Measurements from ENCODE around the gene VEZF1. TPM values are rescaled to one million over a fixed set of nuclear protein-coding genes. Genes with fewer than 3 reads are reported as not detected.
"Not testable (repeated sequence)": the region's sequence is repeated elsewhere in the genome, so short reads cannot be mapped to it uniquely, and the experiment has no call there.

VEZF1 gene
- total RNA-seq, 2 donors from 2014 or later = 50.3 to 59.3 TPM

DNA sequence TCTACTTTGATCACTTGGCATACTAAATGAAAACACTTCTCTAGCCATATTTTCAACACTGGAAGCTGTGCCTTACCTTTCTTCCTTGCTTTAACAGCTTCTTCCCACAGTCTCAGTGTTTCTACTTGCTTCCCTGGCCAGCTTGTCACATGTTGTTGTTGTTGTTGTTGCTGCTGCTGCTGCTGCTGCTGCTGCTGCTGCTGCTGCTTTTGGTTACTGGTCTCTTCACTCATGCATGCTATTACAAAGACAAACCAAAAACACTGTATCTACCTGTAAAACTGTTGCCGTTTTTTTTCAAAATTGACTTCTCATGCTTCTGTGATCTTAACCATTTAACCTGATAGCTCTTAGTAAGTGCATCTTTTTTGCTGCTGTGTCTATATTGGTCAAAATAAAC is 9.0 kb downstream of the VEZF1 start:
- H3K4me1 ChIP-seq (ENCODE audit: control insufficient read depth, insufficient read depth, low read length) = peaks cover 5% of the 10 kb centered on the region
- Mint-ChIP-seq H3K4me1 (peaks cover 45% of the 10 kb centered on the region), H3K9me3 (no peaks in the 10 kb centered on the region), H3K27ac (no peak overlapping the region), H3K4me3 (no peak overlapping the region), H3K27me3 (ENCODE audit: insufficient read depth) (no peaks in the 10 kb centered on the region), H3K36me3 (ENCODE audit: low read depth) (peaks cover 88% of the 10 kb centered on the region)
- no peaks in the 10 kb centered on the region for H3K9me3 ChIP-seq (ENCODE audit: control insufficient read depth, low read length)
- H3K9ac ChIP-seq (ENCODE audit: extremely low read depth, low read length, poor library complexity, severe bottlenecking) = no peak overlapping the region
- H3K36me3 ChIP-seq (ENCODE audit: control insufficient read depth, insufficient read depth, low read length) = peaks cover 93% of the 10 kb centered on the region
- TF ChIP-seq, protein P1, sequence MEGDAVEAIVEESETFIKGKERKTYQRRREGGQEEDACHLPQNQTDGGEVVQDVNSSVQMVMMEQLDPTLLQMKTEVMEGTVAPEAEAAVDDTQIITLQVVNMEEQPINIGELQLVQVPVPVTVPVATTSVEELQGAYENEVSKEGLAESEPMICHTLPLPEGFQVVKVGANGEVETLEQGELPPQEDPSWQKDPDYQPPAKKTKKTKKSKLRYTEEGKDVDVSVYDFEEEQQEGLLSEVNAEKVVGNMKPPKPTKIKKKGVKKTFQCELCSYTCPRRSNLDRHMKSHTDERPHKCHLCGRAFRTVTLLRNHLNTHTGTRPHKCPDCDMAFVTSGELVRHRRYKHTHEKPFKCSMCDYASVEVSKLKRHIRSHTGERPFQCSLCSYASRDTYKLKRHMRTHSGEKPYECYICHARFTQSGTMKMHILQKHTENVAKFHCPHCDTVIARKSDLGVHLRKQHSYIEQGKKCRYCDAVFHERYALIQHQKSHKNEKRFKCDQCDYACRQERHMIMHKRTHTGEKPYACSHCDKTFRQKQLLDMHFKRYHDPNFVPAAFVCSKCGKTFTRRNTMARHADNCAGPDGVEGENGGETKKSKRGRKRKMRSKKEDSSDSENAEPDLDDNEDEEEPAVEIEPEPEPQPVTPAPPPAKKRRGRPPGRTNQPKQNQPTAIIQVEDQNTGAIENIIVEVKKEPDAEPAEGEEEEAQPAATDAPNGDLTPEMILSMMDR (conservative IDR thresholded peaks at IDR 0.05) = no peak
- DNase-seq = no peak
- no peak overlapping the region for H3K27ac ChIP-seq (ENCODE audit: low read depth, low read length)
- 89 to 91% methylated on average over 1 of the region's 1 CpG for WGBS, 2 experiments (ENCODE audit: insufficient coverage in 1 of 2, insufficient read length in 1 of 2)
- no peaks in the 10 kb centered on the region for H3K27me3 ChIP-seq (ENCODE audit: control insufficient read depth, insufficient read depth, low read length, poor library complexity, severe bottlenecking)
- no peak overlapping the region for H3K4me3 ChIP-seq (ENCODE audit: low read length)

DNA sequence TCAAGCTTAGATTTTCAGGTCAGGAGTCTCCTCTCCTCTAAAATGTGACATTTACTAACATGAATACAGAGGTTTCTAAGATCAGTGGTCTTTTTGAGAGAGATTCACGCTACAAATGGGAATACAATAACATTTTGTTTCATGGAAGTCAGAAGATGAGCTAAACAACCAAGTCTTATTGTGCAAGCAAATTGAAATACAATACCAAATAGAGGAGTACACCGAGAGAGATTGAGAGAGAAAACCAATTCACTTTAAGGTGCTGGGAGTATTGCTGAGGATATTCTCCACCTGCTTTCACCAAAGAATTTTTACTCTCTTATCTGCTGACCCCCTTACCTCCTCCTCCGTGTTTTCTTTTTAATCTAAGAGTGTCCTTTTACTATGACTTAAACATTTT is 11.5 kb downstream of the VEZF1 start:
- Histone ChIP-seq H3K27ac (ENCODE audit: low read depth, low read length) (no peak overlapping the region), H3K9ac (ENCODE audit: extremely low read depth, low read length, poor library complexity, severe bottlenecking) (no peak overlapping the region), H3K36me3 (ENCODE audit: control insufficient read depth, insufficient read depth, low read length) (peaks cover 83% of the 10 kb centered on the region), H3K9me3 (ENCODE audit: control insufficient read depth, low read length) (no peaks in the 10 kb centered on the region), H3K4me1 (ENCODE audit: control insufficient read depth, insufficient read depth, low read length) (peaks cover 5% of the 10 kb centered on the region), H3K4me3 (ENCODE audit: low read length) (no peak overlapping the region), H3K27me3 (ENCODE audit: control insufficient read depth, insufficient read depth, low read length, poor library complexity, severe bottlenecking) (no peaks in the 10 kb centered on the region)
- H3K9me3 Mint-ChIP-seq = no peaks in the 10 kb centered on the region
- no peak overlapping the region for H3K27ac Mint-ChIP-seq
- H3K4me1 Mint-ChIP-seq = peaks cover 28% of the 10 kb centered on the region
- TF ChIP-seq, protein P1 (conservative IDR thresholded peaks at IDR 0.05) = no peak
- no peak overlapping the region for H3K4me3 Mint-ChIP-seq
- WGBS, 2 experiments (ENCODE audit: insufficient coverage in 1 of 2, insufficient read length in 1 of 2) = 85 to 97% methylated on average over 3 of the region's 3 CpGs
- no peak for DNase-seq
- H3K27me3 Mint-ChIP-seq (ENCODE audit: insufficient read depth) = no peaks in the 10 kb centered on the region
- peaks cover 73% of the 10 kb centered on the region for H3K36me3 Mint-ChIP-seq (ENCODE audit: low read depth)

DNA sequence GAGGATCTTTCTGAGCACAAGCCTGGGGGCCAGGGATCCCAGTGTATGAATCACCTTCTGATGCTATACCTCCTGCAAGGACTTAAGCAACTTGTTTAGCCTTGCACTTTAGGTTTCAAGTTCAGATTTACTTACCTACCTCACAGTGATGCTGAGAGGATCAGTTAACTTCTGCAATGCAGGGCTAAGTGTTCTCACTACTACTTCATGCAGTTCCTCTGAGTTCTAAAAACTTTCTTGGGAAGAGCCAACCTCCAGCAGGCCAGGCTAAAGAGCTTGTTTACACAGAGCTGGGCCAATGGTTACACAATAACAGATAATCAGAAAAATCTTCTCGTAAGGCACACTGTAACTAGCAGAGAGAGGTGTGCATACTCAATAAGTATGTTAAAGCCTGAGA is 13.0 kb downstream of the VEZF1 start:
- Histone ChIP-seq H3K27ac (ENCODE audit: low read depth, low read length) (no peak overlapping the region), H3K36me3 (ENCODE audit: control insufficient read depth, insufficient read depth, low read length) (peaks cover 68% of the 10 kb centered on the region), H3K9ac (ENCODE audit: extremely low read depth, low read length, poor library complexity, severe bottlenecking) (no peak overlapping the region), H3K4me1 (ENCODE audit: control insufficient read depth, insufficient read depth, low read length) (peaks cover 5% of the 10 kb centered on the region), H3K4me3 (ENCODE audit: low read length) (no peak overlapping the region), H3K9me3 (ENCODE audit: control insufficient read depth, low read length) (no peaks in the 10 kb centered on the region), H3K27me3 (ENCODE audit: control insufficient read depth, insufficient read depth, low read length, poor library complexity, severe bottlenecking) (no peaks in the 10 kb centered on the region)
- no peaks in the 10 kb centered on the region for H3K9me3 Mint-ChIP-seq
- H3K36me3 Mint-ChIP-seq (ENCODE audit: low read depth) = peaks cover 60% of the 10 kb centered on the region
- DNase-seq = no peak
- TF ChIP-seq, protein P1 (conservative IDR thresholded peaks at IDR 0.05) = no peak
- no peak overlapping the region for H3K27ac Mint-ChIP-seq
- WGBS, 2 experiments (ENCODE audit: insufficient coverage in 1 of 2, insufficient read length in 1 of 2) = 88 to 100% methylated on average over 1 of the region's 1 CpG
- H3K4me1 Mint-ChIP-seq = peaks cover 41% of the 10 kb centered on the region
- H3K27me3 Mint-ChIP-seq (ENCODE audit: insufficient read depth) = no peaks in the 10 kb centered on the region
- H3K4me3 Mint-ChIP-seq = no peak overlapping the region

DNA sequence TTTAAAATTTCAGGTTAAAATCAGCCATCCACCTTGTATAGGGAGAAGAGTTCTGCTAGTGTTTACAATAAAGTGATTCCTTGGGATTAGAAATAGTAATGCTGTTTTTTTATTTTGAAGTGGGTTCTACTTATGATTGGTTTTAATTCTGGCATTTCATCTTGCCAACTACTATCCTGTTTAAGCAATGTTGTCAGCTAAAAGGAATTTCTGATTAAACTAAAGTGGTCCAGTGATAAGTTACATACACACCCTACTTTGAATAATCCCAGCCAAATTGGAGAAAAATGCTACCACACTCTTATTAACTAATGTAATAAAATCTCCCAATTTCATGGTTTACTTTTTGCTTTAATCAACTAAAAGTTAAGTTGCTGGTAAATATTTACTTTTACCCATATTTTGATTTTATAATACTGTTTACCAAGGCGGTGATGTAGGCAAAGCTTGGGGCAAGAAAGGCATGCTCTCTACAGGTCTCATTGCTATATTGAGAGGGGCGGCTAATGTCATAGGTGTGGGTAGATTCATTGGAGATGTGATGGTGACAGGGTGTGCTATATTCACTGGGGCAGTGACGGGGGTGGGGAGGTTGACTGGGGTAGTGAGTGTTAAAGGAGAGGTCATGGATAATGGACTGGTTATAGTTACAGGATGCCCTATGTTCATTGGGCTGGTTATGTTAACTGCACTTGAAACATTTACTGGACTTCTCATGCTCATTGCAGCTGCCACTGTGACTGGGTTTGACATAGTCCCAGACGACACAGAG is 13.8 kb downstream of the VEZF1 start:
- Mint-ChIP-seq H3K36me3 (ENCODE audit: low read depth) (peaks cover 54% of the 10 kb centered on the region), H3K4me1 (peaks cover 41% of the 10 kb centered on the region)
- H3K4me1 ChIP-seq (ENCODE audit: control insufficient read depth, insufficient read depth, low read length); DNase-seq; H3K4me3 ChIP-seq (ENCODE audit: low read length); H3K27me3 Mint-ChIP-seq (ENCODE audit: insufficient read depth); H3K27ac ChIP-seq (ENCODE audit: low read depth, low read length); H3K9me3 ChIP-seq (ENCODE audit: control insufficient read depth, low read length); H3K4me3 Mint-ChIP-seq; H3K27me3 ChIP-seq (ENCODE audit: control insufficient read depth, insufficient read depth, low read length, poor library complexity, severe bottlenecking); H3K27ac Mint-ChIP-seq; H3K9ac ChIP-seq (ENCODE audit: extremely low read depth, low read length, poor library complexity, severe bottlenecking); H3K9me3 Mint-ChIP-seq: not testable (repeated sequence)
- 94% methylated on average over 3 to 4 of the region's 4 CpGs for WGBS, 2 experiments (ENCODE audit: insufficient coverage in 1 of 2, insufficient read length in 1 of 2)
- H3K36me3 ChIP-seq (ENCODE audit: control insufficient read depth, insufficient read depth, low read length) = peaks cover 60% of the 10 kb centered on the region

All from endodermal cell (in vitro differentiated cells).